CD14-positive monocyte (primary cell): Measurements from ENCODE around the gene ANGEL2. TPM values are rescaled to one million over a fixed set of nuclear protein-coding genes. Genes with fewer than 3 reads are reported as not detected.
"Not testable (repeated sequence)": the region's sequence is repeated elsewhere in the genome, so short reads cannot be mapped to it uniquely, and the experiment has no call there.

Experiments used
- DNase-seq, 3 donors: peaks; one replicate each; pipeline ENCODE4 v3.0.0-alpha.2; 2011 to 2022
- H2AFZ ChIP-seq: 2 replicates; pipeline ENCODE4 v1.6.0; 2012; ENCODE audit warnings: mild to moderate bottlenecking, low read depth, low read length, inconsistent platforms; ENCODE audit not compliant: insufficient read depth, poor library complexity, severe bottlenecking
- H3K27ac ChIP-seq, 2 donors: 1 replicate in 1 of 2; 2 replicates in 1 of 2; pipeline ENCODE4 v1.5.1; 2012 to 2013; ENCODE audit warnings: low read length in 2 of 2, control low read depth in 1 of 2, inconsistent platforms in 1 of 2, low read depth in 1 of 2, mild to moderate bottlenecking in 1 of 2
- H3K27me3 ChIP-seq, 2 donors: one replicate each; pipeline versions ENCODE4 v1.6.0 to v1.6.1; 2011 to 2013; ENCODE audit warnings: low read length in 2 of 2; ENCODE audit not compliant: control insufficient read depth in 2 of 2, insufficient read depth in 2 of 2
- H3K36me3 ChIP-seq, 2 donors: replicated peaks in 1 of 2; 1 replicate in 1 of 2; 2 replicates in 1 of 2; pipeline versions ENCODE4 v1.5.1 to v1.6.1; 2012 to 2013; ENCODE audit warnings: low read length in 2 of 2, control low read depth in 1 of 2, inconsistent platforms in 1 of 2, mild to moderate bottlenecking in 1 of 2; ENCODE audit not compliant: insufficient read depth in 2 of 2, control insufficient read depth in 1 of 2
- H3K4me1 ChIP-seq, 2 donors: 1 replicate in 1 of 2; 2 replicates in 1 of 2; pipeline versions ENCODE4 v1.5.1 to v1.6.1; 2012 to 2013; ENCODE audit warnings: low read length in 2 of 2, control low read depth in 1 of 2, inconsistent platforms in 1 of 2, mild to moderate bottlenecking in 1 of 2, moderate library complexity in 1 of 2; ENCODE audit not compliant: insufficient read depth in 2 of 2, control insufficient read depth in 1 of 2
- H3K4me2 ChIP-seq: replicated peaks from 2 replicates; pipeline ENCODE3; 2012; ENCODE audit warnings: low read length, moderate library complexity, mild to moderate bottlenecking; ENCODE audit not compliant: poor library complexity, severe bottlenecking; ENCODE audit errors: extremely low read depth
- H3K4me3 ChIP-seq, 3 experiments: fragments of 200-600 bp in 1 of 3; sonication (generic) in 1 of 3; replicated peaks in 1 of 3; 1 replicate in 2 of 3; 2 replicates in 1 of 3; pipeline ENCODE4 v1.5.1; 2011 to 2013; ENCODE audit warnings: low read length in 3 of 3, mild to moderate bottlenecking in 3 of 3, control low read depth in 2 of 3, low read depth in 2 of 3, inconsistent platforms in 1 of 3, moderate library complexity in 1 of 3
- H3K79me2 ChIP-seq: 2 replicates; pipeline ENCODE4 v1.6.0; 2012; ENCODE audit warnings: mild to moderate bottlenecking, control low read depth, inconsistent platforms, low read length, moderate library complexity; ENCODE audit not compliant: insufficient read depth
- H3K9ac ChIP-seq: 2 replicates; pipeline ENCODE4 v1.6.0; 2017; ENCODE audit warnings: low read length, mild to moderate bottlenecking; ENCODE audit not compliant: insufficient read depth, poor library complexity, severe bottlenecking
- H3K9me3 ChIP-seq, 2 donors: replicated peaks in 1 of 2; 1 replicate in 1 of 2; 2 replicates in 1 of 2; pipeline versions ENCODE4 v1.5.1 to v1.6.1; 2012 to 2013; ENCODE audit warnings: low read length in 2 of 2, control low read depth in 1 of 2; ENCODE audit not compliant: control insufficient read depth in 1 of 2, insufficient read depth in 1 of 2
- H4K20me1 ChIP-seq: 2 replicates; pipeline ENCODE4 v1.6.0; 2012; ENCODE audit warnings: mild to moderate bottlenecking, low read length, control low read depth, moderate library complexity; ENCODE audit not compliant: insufficient read depth
- H3K27ac Mint-ChIP-seq, 7 donors: one replicate each; pipeline ENCODE4 v1.8.0; 2020; ENCODE audit warnings: mild to moderate bottlenecking in 7 of 7, mixed read lengths in 7 of 7, moderate library complexity in 6 of 7, inconsistent platforms in 2 of 7
- H3K27me3 Mint-ChIP-seq, 3 donors: one replicate each; pipeline ENCODE4 v1.8.0; 2021 to 2022; ENCODE audit warnings: low read depth in 3 of 3, mild to moderate bottlenecking in 3 of 3, mixed read lengths in 3 of 3, moderate library complexity in 3 of 3, inconsistent platforms in 1 of 3
- H3K36me3 Mint-ChIP-seq, 2 donors: one replicate each; pipeline ENCODE4 v1.8.0; 2020; ENCODE audit warnings: mixed read lengths in 2 of 2, inconsistent platforms in 1 of 2, mild to moderate bottlenecking in 1 of 2
- H3K4me1 Mint-ChIP-seq: one replicate; pipeline ENCODE4 v1.8.0; 2020; ENCODE audit warnings: mild to moderate bottlenecking, mixed read lengths
- H3K4me3 Mint-ChIP-seq, 2 donors: one replicate each; pipeline ENCODE4 v1.8.0; 2020; ENCODE audit warnings: mild to moderate bottlenecking in 2 of 2, mixed read lengths in 2 of 2, moderate library complexity in 1 of 2
- H3K9me3 Mint-ChIP-seq, 7 donors: one replicate each; pipeline ENCODE4 v1.8.0; 2020 to 2022; ENCODE audit warnings: mixed read lengths in 7 of 7, mild to moderate bottlenecking in 6 of 7, moderate library complexity in 6 of 7, inconsistent platforms in 2 of 7
- WGBS: methylation state at CpG from one replicate; pipeline ENCODE4 v1.1.5; 2013; ENCODE audit warnings: missing lambda C conversion rate; ENCODE audit not compliant: insufficient coverage; 5-methylcytosine and 5-hydroxymethylcytosine counted together
- intact Hi-C, 2 donors: fragments of 100-400 bp; cut with micrococcal nuclease; formaldehyde crosslinking; loops; one replicate each; pipeline versions ENCODE4 v1.15.0 to v1.15.1; 2023
- polyA plus RNA-seq, 3 donors: library from polyadenylated mRNA; depleted of rRNA in 1 of 3; unstranded in 2 of 3; stranded (reverse) in 1 of 3; fragments of 300-500 nt in 2 of 3; fragments of >200 nt in 1 of 3; fragmentation: Illumina TruSeq in 2 of 3; gene quantifications; 1 replicate in 2 of 3; 2 replicates in 1 of 3; pipeline ENCODE4 v1.2.3, GENCODE V29; 2012 to 2021
- TF ChIP-seq, protein P1 (sequence below): fragments of 200-600 bp; IDR thresholded peaks from one replicate; pipeline ENCODE4 v1.8.0; 2022; ENCODE audit warnings: antibody characterized with exemption, mild to moderate bottlenecking

Gene ANGEL2
- polyA plus RNA-seq, 3 donors, result 17.5 to 29.0 (median 18.3) TPM

DNA sequence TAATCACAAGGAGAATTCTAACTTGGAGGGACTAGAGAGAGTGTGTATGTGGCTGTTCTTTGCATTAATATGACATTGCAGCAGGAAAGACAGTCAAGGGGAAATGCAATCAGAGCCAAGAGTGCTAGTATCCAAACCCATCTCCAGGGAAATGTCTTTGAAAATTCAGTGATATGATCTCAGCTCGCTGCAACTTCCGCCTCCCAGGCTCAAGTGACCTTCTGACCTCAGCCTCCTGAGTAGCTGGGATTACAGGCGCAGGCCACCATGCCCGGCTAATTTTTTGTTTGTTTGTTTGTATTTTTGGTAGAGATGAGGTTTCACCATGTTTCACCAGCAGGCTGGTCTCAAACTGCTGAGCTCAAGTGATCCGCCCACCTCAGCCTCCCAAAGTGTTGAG is 49.1 kb downstream of the ANGEL2 start:
- H3K4me3 ChIP-seq, result no peak overlapping the region

DNA sequence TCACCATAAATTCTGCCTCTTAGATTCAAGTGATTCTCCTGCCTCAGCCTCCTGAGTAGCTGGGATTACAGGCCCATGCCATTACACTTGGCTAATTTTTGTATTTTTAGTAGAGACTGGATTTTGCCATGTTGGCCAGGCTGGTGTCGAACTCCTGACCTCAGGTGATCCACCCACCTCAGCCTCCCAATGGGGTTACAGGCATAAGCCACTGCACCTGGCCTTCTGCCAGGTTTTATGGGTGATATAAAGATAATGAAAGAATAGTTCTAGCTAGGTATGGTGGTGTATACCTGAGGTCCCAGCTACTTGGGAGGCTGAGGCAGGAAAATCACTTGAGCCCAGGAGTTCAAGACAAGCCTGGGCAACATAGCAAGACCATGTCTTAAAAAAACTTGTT is 50.7 kb downstream of the ANGEL2 start:
- H3K4me3 Mint-ChIP-seq, H3K27me3 Mint-ChIP-seq, H3K9me3 ChIP-seq, H3K4me1 ChIP-seq, H4K20me1 ChIP-seq, H3K4me3 ChIP-seq, H3K79me2 ChIP-seq, H3K36me3 Mint-ChIP-seq, H3K27ac Mint-ChIP-seq, H3K4me1 Mint-ChIP-seq, H3K9me3 Mint-ChIP-seq, H2AFZ ChIP-seq, DNase-seq, intact Hi-C loops, H3K36me3 ChIP-seq, H3K4me2 ChIP-seq, H3K27ac ChIP-seq, H3K27me3 ChIP-seq, H3K9ac ChIP-seq: not testable (repeated sequence)
- no CpG with 5 or more reads among the region's 1 CpG for WGBS

More for the DNA sequence above, 49.1 kb downstream of the ANGEL2 start:
- no peaks in the 10 kb centered on the region for H3K27me3 ChIP-seq
- H3K4me1 ChIP-seq, result no peaks in the 10 kb centered on the region
- Mint-ChIP-seq H3K9me3 (no peaks in the 10 kb centered on the region), H3K4me3 (no peak overlapping the region), H3K27ac (no peak overlapping the region), H3K27me3 (peaks cover 4 to 7% (median 5%) of the 10 kb centered on the region in 3 donors), H3K4me1 (no peaks in the 10 kb centered on the region), H3K36me3 (no peaks in the 10 kb centered on the region)
- no peak overlapping the region for H2AFZ ChIP-seq
- no peaks in the 10 kb centered on the region for H3K36me3 ChIP-seq
- H3K4me2 ChIP-seq, result no peak overlapping the region
- H3K27ac ChIP-seq, result no peak overlapping the region
- intact Hi-C loops, result no loop called here
- no peak for DNase-seq
- 91% methylated on average over 3 of the region's 5 CpGs for WGBS
- TF ChIP-seq, protein P1, sequence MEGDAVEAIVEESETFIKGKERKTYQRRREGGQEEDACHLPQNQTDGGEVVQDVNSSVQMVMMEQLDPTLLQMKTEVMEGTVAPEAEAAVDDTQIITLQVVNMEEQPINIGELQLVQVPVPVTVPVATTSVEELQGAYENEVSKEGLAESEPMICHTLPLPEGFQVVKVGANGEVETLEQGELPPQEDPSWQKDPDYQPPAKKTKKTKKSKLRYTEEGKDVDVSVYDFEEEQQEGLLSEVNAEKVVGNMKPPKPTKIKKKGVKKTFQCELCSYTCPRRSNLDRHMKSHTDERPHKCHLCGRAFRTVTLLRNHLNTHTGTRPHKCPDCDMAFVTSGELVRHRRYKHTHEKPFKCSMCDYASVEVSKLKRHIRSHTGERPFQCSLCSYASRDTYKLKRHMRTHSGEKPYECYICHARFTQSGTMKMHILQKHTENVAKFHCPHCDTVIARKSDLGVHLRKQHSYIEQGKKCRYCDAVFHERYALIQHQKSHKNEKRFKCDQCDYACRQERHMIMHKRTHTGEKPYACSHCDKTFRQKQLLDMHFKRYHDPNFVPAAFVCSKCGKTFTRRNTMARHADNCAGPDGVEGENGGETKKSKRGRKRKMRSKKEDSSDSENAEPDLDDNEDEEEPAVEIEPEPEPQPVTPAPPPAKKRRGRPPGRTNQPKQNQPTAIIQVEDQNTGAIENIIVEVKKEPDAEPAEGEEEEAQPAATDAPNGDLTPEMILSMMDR, result no peak
- H3K9me3 ChIP-seq, result no peaks in the 10 kb centered on the region
- H3K79me2 ChIP-seq, result no peaks in the 10 kb centered on the region
- H4K20me1 ChIP-seq, result no peaks in the 10 kb centered on the region
- H3K9ac ChIP-seq, result no peak overlapping the region
